ENCODE data around the gene MOB1A. TPM values are rescaled to one million over a fixed set of nuclear protein-coding genes. Genes with fewer than 3 reads are reported as not detected.
"Not testable (repeated sequence)": the region's sequence is repeated elsewhere in the genome, so short reads cannot be mapped to it uniquely, and the experiment has no call there.

MOB1A gene
- 74.5 and 107 TPM in 2 replicates for total RNA-seq (2014; rRNA removed; shearing (Covaris generic))

- in situ Hi-C loops (cut with HindIII; ENCODE audit: low sequenced_read_pairs), result no loop called here
- peak; percentile 99 for DNase-seq (ENCODE audit: low spot score)
Measured at GRCh38 chr2:74178211-74179062, at the start of gene MOB1A. Gene MOB1A, minus strand, starts transcription at chr2:74178879. Its CDS starts 205 bp downstream, at chr2:74178674.

- DNase-seq (ENCODE audit: low spot score), result peak; percentile 5
- in situ Hi-C loops (cut with HindIII; ENCODE audit: low sequenced_read_pairs), result no loop called here
Measured at GRCh38 chr2:74227646-74228045, 49.0 kb upstream of the MOB1A start.

DNA sequence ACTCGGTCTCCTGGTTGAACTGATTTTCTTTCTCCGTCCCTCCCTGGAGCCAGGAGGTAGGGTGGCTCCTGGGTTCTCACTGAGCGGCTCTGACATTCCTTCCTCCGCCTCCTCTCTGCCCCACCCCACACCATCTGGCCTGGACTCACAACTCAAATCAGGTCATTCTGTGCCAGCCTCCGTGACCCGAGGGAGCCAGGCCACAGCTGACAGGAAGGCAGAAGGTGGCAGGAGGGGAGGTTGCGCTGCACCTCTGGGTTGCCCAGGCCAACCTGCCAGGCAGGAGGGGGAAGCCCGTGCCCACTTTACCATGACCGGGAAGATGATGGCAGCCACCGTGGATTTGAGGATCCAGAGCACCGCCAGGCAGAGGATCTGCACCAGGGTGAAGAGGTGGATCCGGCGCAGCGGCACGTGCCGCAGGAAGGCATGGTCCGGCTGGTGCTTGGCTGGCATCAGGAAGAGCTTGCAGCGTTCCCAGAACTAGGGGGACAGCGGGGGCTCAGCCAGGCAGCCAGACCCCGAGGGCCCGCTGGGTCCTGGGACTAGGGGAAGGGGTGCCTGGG, 48.1 kb upstream of the MOB1A start:
- in situ Hi-C loops (cut with HindIII; ENCODE audit: low sequenced_read_pairs), result no loop called here
- DNase-seq (ENCODE audit: low spot score), result peak; percentile 90

GRCh38 chr2:74225698-74226459, 47.2 kb upstream of the MOB1A start:
- DNase-seq (ENCODE audit: low spot score), result no peak
- in situ Hi-C loops (cut with HindIII; ENCODE audit: low sequenced_read_pairs), result no loop called here

DNA sequence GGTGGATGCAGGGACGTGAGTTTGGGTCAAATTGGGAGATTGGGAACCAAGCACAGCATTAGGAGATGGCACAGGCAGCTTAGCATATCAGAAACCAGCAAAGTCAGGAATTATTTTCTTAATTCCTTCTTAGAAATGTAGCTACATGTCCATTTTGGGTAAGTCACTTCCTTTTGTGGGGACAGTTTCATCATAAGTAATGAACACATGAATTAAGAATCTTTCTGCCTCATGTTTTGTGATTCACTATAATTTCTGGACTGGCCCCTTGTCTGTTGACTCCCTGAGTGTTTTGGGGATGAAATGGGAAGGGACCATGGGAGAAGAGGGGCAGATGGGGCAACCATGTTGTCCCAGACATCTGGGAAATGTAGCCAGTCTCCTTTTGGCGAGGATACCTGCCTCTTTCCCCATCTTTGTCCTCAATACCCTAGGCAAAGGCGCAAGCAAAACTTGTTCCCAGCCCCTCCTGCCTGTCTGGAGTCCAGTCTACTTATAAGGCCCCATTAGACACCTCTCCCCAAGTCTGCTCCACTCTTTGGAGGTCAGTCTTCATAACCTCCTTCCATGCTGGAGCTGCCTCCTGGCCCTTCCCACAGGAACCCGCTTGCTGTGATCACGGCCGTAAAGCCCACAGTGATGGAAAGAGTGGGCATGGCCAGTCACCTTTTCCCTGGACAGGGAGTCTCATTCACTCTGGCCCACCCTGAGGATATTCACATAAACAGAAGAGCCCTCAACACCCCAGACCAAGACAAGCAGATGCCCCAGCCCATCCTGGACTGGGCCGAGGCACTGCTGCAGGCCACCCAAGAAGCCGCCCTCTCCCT, 45.5 kb upstream of the MOB1A start:
- in situ Hi-C loops (cut with HindIII; ENCODE audit: low sequenced_read_pairs), result no loop called here
- DNase-seq (ENCODE audit: low spot score), result no peak

DNA sequence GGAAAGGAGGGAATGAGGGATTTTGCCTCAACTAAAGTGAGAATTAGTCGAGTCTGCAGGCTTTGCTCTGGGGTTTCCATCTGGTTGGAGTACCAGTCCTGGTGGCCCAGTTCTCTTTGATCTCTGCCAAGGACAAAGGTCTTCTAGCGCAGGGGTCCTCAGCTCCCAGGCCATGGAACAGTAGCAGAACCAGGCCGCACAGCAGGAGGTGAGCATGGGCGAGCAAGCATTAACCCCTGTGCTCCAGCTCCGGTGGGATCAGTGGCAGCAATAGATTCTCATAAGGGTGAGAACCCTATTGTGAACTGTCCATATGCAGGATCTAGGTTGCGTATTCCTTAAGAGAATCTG, 43.6 kb upstream of the MOB1A start:
- no peak for DNase-seq (ENCODE audit: low spot score)
- in situ Hi-C loops (cut with HindIII; ENCODE audit: low sequenced_read_pairs), result no loop called here

GRCh38 chr2:74221604-74222299, 43.1 kb upstream of the MOB1A start:
- in situ Hi-C loops (cut with HindIII; ENCODE audit: low sequenced_read_pairs), result no loop called here
- no peak for DNase-seq (ENCODE audit: low spot score)

- in situ Hi-C loops (cut with HindIII; ENCODE audit: low sequenced_read_pairs), result no loop called here
- no peak for DNase-seq (ENCODE audit: low spot score)
Measured at GRCh38 chr2:74221091-74221490, 42.4 kb upstream of the MOB1A start.

DNA sequence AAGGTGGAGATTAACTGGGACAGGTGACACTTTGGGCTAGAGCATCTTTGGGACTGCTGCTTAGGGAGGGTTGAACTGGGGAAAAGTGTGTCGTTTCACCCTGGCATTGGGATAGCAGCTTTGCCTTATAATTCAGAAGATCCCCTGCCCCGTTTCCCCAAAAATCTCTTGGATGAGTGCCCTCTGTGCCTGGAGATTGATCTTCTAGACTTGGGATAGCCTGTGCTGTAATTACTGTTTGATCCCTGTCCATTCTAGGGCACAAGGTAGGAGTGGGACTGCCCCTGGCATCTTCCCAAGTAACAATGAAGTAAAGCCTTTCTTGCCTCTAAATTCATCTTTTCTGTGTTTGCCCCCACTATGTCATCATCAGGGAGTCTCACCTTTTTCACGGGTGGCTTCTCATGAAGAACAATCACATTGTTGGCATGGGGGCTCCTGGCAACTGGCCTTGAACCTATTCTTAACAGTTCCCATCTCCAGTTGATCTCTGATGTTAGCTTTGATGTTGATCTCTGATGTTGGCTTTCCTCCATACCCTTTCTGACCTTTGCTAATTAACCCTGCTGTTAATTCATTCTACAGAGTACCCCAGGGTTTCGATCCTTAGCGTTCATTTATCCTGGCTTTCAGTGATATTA, 41.3 kb upstream of the MOB1A start:
- no peak for DNase-seq (ENCODE audit: low spot score)
- in situ Hi-C loops (cut with HindIII; ENCODE audit: low sequenced_read_pairs), result no loop called here

- DNase-seq (ENCODE audit: low spot score), result no peak
- in situ Hi-C loops (cut with HindIII; ENCODE audit: low sequenced_read_pairs), result no loop called here
Measured at GRCh38 chr2:74216642-74217041, 38.0 kb upstream of the MOB1A start.

DNA sequence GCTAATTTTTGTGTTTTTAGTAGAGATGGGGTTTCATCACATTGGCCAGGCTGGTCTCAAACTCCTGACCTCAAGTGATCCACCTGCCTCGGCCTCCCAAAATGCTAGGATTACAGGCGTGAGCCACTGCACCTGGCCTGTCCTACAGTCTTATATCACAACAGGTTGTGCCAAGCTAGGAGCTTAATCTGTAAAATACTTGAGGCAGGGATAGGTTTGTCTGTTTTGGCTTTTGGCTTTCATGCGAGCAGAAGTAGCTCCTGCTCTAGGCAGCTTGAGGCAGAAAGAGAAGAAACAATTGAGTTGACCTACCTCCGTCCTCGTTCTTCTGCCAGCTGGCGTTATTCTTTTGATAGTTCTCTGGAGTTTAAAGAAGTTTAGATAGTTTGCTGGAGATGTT, 37.1 kb upstream of the MOB1A start:
- DNase-seq (ENCODE audit: low spot score); in situ Hi-C loops (cut with HindIII; ENCODE audit: low sequenced_read_pairs): not testable (repeated sequence)

DNA sequence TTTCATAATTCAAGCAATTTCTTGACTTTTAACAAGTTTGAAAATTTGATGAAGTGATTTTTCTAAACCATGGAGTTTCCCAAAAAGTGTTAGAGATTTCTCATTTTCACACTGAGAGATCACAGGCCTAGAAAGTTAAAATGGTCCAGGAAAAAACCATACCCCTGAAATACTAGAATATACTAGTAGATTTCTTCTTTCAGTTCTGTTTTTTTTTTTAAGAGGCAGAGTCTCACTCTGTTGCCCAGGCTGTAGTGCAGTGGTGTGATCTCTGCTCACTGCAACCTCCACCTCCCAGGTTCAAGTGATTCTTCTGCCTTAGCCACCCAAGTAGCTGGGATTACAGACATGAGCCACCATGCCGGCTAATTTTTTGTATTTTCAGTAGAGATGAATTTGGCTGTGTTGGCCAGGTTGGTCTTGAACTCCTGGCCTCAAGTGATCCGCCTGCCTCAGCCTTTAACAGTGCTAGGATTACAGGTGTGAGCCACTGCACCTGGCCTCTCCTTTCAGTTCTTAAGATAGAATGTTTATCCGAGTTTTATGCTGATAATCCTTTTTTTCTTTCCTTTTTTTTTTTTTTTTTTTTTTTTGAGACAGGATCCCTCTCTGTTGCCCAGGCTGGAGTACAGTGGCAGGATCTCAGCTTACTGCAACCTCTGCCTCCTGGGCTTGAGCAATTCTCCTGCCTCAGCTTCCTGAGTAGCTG, 34.2 kb upstream of the MOB1A start:
- no peak for DNase-seq (ENCODE audit: low spot score)
- in situ Hi-C loops (cut with HindIII; ENCODE audit: low sequenced_read_pairs), result no loop called here

- DNase-seq (ENCODE audit: low spot score), result no peak
- in situ Hi-C loops (cut with HindIII; ENCODE audit: low sequenced_read_pairs), result no loop called here
Measured at GRCh38 chr2:74206180-74206688, 27.6 kb upstream of the MOB1A start.

- DNase-seq (ENCODE audit: low spot score), result no peak
- in situ Hi-C loops (cut with HindIII; ENCODE audit: low sequenced_read_pairs), result no loop called here
Measured at GRCh38 chr2:74205596-74205995, 26.9 kb upstream of the MOB1A start.

DNA sequence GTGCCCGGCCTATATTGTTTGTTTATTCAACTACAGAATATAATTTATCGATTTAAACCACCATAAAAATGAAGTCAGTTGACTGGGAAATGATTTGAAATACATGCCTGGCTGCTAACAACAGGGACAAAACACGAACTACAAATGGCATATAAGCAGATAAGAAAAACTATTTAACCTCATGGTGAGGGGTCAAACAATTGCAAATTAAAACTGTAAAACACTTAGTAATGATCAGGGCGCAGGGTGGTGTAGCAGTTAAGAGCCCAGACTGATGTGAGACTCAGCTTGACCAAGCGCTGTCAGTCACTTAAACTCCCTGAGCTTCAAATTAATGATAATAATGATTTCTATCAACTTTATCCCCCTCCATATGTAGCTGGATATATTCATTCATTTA, 26.4 kb upstream of the MOB1A start:
- DNase-seq (ENCODE audit: low spot score), result no peak
- in situ Hi-C loops (cut with HindIII; ENCODE audit: low sequenced_read_pairs), result no loop called here

- in situ Hi-C loops (cut with HindIII; ENCODE audit: low sequenced_read_pairs), result no loop called here
- DNase-seq (ENCODE audit: low spot score), result no peak
Measured at GRCh38 chr2:74204436-74204835, 25.8 kb upstream of the MOB1A start.

- DNase-seq (ENCODE audit: low spot score), result no peak
- in situ Hi-C loops (cut with HindIII; ENCODE audit: low sequenced_read_pairs), result no loop called here
Measured at GRCh38 chr2:74201596-74201995, 22.9 kb upstream of the MOB1A start.

GRCh38 chr2:74201196-74201595, 22.5 kb upstream of the MOB1A start:
- in situ Hi-C loops (cut with HindIII; ENCODE audit: low sequenced_read_pairs), result no loop called here
- DNase-seq (ENCODE audit: low spot score), result no peak
